Activated effector memory CD4-positive, alpha-beta T cell treated with Interleukin-2 at 50 U/mL for 16 hours (primary cell): ENCODE results near the gene BCAN.

Experiments
- DNase-seq: peaks from one replicate; pipeline ENCODE4 v3.0.0-alpha.2; 2020

BCAN gene

DNA sequence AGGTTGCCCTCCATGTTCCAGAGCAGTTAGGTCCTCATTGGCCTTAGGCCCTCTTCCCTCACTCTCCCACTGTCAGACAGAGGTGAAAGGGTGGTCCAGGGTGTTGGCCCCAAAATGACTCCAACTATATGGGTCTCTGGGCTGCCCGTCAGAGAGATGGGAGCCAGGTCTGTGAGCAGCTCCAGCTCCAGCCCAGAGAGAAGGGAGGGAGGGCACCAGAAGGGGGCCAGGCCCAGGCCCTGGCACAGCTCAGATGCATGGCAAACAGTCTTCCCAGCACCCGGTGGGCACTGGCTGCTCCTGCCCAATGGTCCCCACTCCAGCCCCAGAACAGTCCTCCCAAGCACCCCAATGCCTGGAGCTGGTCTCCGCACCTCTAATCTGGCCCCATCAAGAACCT, 2.2 kb downstream of the BCAN start:
- no peak for DNase-seq

DNA sequence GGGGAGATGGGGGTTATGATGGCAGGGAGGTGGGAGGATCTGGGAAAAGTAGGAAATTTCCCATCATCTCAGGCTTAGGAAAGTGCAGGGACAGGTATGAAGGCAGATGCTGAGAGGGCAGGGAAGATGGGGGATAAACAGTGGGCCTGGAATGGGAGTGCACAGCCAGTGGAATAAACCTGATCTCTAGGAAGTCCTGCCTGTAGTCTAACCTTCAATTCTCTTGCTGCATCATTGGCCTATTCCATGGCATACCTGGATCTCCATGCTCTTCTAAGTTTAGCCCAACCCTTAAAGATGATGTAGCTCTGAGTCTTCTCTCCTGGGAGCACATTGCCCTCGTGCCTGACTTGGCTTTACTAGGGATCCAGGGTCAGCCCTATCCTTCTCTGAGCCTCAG, 2.7 kb downstream of the BCAN start:
- no peak for DNase-seq

DNA sequence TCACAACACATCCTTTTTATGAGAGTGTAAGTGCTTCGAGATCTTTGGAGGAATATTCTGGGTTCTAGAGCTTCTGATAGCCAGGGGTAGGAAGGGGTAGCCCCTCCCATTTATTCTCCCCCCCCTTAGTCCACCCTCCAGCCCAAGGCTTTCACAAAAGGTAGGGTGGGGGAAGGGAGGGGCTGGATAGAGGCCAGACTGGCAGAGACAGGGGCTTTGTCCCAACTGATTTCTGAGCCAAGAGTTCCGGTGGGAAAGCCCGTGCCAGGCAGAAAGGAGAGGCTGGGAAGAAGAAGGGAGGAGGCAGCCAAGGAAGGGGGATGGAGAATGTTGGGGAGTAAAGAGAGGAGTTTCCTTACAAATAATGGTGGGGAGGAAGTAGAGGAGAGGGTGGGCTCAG, 3.1 kb downstream of the BCAN start:
- DNase-seq, result no peak

DNA sequence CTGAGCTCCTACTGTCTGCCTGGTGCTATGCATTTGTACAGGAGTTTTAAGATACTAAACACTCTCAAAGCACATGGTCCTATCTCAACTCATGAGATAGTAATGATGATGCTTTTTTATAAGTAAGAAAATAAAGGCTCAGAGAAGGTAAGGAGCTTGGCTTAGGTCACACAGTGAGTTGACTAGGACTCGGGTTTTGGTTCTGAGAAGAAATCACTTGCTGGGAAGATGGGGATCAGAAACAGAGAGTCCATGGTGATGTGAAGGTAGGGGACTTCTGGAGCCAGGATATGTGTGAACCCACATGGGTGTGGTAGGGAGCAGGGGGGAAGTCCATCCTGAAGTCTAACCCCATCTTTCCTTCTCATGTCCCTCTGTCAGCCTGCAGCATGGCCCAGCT, 3.7 kb downstream of the BCAN start:
- no peak for DNase-seq

DNA sequence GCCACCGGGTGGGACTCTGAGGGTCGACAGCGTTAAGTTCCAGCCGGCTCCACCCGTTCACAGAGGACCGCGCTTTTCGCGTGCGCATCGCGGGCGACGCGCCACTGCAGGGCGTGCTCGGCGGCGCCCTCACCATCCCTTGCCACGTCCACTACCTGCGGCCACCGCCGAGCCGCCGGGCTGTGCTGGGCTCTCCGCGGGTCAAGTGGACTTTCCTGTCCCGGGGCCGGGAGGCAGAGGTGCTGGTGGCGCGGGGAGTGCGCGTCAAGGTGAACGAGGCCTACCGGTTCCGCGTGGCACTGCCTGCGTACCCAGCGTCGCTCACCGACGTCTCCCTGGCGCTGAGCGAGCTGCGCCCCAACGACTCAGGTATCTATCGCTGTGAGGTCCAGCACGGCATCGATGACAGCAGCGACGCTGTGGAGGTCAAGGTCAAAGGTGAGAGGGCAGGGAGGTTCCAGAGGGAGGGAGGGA, 4.9 kb downstream of the BCAN start:
- DNase-seq, result no peak

DNA sequence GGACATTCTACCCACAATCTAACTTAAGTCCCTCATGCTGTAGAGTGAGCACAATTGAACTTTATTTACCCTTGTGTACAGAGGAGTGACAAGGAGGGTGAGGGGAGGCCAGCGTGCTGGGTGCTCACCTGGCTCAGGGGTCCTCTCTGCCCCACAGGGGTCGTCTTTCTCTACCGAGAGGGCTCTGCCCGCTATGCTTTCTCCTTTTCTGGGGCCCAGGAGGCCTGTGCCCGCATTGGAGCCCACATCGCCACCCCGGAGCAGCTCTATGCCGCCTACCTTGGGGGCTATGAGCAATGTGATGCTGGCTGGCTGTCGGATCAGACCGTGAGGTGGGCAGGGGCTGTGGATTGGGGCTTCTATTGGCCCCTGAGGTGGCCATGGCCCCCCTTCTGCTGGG, 5.4 kb downstream of the BCAN start:
- no peak for DNase-seq

DNA sequence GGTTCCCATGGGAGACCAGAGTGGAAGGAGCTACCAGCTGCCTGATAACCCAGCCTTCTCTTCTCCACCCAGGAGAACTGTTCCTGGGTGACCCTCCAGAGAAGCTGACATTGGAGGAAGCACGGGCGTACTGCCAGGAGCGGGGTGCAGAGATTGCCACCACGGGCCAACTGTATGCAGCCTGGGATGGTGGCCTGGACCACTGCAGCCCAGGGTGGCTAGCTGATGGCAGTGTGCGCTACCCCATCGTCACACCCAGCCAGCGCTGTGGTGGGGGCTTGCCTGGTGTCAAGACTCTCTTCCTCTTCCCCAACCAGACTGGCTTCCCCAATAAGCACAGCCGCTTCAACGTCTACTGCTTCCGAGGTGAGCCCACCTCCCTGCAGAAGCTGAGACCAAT, 6.6 kb downstream of the BCAN start:
- DNase-seq, result no peak

DNA sequence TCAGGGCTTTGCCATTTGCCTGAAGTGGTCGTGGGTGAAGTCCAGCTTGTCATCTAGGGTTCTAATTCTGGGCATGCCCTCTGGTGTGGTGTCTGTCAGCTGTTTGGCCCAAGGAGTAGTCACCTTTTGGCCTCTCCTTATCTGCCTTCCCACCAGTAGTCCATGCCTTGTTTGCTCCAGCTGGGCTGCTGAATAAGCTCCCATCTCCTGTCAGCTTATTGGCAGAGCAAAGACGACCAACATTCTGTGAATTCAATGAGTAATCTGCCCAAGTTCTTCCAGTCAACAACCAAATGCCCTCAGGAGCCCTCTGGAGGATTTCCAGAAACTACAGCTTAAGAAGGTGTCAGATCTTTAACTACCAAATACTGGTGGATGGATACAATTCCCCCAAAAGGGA, 7.0 kb downstream of the BCAN start:
- no peak for DNase-seq

DNA sequence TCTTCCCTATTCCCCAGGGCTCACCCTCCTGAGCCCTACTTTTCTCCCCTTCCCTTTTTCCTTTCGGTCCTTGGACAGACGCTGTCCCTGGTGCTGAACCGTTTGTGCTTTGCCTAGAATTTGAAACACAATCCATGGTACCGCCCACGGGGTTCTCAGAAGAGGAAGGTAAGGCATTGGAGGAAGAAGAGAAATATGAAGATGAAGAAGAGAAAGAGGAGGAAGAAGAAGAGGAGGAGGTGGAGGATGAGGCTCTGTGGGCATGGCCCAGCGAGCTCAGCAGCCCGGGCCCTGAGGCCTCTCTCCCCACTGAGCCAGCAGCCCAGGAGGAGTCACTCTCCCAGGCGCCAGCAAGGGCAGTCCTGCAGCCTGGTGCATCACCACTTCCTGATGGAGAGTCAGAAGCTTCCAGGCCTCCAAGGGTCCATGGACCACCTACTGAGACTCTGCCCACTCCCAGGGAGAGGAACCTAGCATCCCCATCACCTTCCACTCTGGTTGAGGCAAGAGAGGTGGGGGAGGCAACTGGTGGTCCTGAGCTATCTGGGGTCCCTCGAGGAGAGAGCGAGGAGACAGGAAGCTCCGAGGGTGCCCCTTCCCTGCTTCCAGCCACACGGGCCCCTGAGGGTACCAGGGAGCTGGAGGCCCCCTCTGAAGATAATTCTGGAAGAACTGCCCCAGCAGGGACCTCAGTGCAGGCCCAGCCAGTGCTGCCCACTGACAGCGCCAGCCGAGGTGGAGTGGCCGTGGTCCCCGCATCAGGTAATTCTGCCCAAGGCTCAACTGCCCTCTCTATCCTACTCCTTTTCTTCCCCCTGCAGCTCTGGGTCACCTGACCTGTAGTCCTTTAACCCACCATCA, 10.4 kb downstream of the BCAN start:
- no peak for DNase-seq

DNA sequence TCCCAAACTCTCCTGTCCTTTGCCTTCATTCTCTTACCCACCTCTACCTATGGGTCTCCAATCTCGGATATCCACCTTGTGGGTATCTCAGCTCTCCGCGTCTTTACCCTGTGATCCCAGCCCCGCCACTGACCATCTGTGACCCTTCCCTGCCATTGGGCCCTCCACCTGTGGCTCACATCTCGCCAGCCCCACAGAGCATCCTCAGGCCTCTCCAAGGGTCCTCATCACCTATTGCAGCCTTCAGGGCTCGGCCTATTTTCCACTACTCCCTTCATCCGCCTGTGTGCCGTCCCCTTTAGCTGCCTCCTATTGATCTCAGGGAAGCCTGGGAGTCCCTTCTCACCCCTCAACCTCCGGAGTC, 11.1 kb downstream of the BCAN start:
- no peak for DNase-seq

DNA sequence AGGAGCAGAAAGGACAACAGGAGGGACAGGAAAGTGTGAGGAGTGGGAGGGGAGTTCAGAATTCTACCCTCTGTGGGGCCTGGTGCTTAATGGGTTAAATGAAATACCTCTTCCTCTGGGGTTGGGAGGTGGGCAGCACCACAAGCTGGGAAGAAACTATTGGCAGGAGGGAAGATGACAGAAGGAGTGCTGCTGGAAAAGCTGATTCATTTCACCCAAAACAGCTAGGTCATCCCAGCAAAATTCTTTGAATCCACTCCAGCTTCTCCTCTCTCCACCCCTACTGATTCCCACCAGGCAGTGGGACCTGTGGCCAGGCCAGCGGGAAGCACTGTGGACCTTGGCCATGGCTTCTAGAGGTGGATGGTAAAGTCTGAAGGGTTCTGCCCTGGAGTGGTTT, 12.8 kb downstream of the BCAN start:
- no peak for DNase-seq

DNA sequence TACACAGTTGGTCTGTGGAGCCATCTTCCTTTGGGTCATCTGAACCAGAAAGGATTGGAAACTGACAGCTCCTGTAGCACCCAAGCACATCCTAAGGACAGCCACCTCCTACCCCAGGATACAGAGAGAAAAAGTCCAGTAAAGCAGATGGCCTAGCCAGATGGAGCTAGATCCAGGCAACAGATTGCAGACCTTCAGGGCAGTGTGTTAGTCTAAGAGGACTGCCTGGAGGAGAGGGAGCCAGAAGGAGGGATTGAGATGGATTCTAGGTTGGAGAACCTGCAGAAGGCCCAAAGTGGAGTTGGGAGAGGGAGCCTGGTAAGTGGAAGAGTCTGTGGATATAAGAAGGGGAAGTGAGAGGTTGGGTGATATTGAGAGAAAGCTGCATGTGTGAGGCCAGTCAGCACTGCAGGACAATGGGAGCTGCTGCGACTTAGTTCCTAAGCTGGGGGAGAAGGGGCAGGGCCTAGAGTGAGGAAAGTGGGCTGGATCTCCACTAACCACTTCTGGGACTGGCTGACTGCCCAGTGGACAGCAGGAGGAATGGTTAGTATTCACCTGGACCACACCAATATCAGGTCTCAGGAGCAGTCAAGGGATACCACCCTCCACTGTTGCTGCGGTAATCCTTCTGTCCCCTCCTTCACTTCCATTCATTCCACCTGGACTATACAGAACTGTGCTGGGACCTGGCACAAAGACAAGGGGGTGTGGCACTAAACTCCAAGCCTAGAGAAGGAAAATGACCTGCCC, 13.4 kb downstream of the BCAN start:
- no peak for DNase-seq

DNA sequence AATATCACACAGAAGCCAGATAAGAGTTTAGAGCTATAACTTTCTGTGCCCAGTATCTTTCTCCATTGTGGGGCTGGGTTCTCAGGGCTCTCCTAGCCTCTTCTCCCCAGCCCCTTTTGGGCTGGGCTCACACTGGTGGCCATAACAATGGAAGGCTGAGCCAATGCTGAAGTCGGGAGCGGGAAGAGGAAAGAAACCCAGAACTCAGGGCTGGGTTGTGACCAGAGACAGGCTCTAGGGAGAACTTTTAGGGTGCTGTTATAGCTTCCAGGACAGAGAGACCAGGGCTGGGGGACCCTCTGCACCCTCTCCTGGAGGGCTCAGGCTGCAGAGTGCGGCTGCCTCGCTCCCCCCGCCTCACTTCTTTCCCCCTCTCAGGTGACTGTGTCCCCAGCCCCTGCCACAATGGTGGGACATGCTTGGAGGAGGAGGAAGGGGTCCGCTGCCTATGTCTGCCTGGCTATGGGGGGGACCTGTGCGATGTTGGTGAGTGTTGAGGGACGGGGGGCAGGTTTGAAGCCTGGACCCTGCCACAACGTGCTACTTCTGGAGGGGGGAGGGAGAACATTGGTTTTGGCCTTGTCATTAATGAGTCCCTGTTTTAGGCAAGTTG, 14.1 kb downstream of the BCAN start:
- no peak for DNase-seq

DNA sequence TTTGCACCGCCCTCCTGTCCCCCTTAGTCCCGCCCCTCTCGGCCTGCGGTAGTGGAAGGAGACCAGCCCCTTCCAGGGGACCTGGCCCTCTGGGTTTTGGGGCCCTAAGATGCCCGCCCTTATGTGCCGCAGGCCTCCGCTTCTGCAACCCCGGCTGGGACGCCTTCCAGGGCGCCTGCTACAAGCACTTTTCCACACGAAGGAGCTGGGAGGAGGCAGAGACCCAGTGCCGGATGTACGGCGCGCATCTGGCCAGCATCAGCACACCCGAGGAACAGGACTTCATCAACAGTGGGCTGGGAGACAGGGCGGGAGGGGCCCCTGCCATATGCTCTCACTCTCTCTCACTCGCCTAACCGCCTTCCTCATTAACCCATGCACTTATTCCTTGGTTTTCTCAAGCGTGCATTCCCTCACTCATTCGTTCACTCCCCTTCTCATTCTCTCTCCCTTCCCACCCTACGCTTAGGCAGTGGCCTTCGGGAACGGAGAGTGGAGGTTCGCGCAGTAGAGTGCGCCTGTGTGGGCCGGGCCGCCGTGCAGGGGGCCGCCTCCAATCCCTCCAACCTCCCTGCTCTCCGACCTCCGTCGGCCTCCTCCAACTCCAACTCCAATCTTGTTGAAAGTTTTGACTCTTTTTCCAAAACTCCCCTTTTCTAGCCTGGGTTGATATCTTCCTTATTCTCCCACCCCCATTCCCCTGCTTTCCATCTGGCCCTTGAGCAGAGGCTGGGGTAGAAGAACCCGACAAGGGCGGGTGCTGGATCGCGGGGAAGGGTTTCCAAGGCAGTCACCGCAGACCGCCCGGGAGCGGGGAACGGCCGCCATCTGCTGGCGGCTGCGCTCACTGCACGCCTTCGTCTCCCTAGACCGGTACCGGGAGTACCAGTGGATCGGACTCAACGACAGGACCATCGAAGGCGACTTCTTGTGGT, 15.2 kb downstream of the BCAN start:
- DNase-seq, result peak; percentile 62

DNA sequence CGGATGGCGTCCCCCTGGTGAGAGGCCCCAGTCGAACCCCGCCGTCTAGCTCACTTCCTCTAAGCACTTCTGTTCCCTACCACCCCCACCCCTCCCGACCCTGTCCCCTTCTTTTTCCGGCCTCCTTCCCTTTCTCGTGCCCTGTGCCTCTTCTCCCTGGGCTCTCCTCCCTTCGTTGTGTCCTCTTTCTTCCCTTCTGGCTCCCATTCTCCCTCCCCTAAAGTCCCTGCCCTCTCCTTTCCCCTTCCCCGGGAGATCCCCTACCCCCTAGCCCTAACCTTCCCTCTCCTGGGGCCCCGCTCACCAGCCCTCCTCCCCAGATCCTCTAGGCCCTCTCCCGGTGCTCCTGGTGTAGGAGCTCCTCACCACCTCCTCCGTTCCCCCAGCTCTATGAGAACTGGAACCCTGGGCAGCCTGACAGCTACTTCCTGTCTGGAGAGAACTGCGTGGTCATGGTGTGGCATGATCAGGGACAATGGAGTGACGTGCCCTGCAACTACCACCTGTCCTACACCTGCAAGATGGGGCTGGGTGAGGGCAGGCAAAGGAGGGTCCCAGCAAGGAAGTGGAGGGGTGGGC, 15.9 kb downstream of the BCAN start:
- no peak for DNase-seq

DNA sequence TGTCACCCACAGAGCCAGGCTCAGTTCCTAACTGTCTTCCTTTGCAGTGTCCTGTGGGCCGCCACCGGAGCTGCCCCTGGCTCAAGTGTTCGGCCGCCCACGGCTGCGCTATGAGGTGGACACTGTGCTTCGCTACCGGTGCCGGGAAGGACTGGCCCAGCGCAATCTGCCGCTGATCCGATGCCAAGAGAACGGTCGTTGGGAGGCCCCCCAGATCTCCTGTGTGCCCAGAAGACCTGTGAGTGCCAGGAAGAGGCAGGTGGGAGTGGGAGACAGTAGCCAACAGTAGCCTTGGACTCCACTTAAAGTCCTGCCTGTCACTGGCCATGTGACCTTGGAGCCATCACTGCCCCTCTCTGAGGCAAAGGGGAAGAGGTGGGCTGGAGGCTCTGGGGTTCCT, 16.6 kb downstream of the BCAN start:
- DNase-seq, result no peak

DNA sequence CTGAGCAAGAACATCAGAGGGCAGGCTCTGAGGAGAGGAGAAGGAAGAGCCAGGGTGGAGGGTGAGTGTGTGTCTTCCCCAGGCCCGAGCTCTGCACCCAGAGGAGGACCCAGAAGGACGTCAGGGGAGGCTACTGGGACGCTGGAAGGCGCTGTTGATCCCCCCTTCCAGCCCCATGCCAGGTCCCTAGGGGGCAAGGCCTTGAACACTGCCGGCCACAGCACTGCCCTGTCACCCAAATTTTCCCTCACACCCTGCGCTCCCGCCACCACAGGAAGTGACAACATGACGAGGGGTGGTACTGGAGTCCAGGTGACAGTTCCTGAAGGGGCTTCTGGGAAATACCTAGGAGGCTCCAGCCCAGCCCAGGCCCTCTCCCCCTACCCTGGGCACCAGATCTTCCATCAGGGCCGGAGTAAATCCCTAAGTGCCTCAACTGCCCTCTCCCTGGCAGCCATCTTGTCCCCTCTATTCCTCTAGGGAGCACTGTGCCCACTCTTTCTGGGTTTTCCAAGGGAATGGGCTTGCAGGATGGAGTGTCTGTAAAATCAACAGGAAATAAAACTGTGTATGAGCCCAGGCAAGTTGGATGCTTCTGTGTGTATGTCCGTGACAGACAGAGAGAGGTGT, 17.1 kb downstream of the BCAN start:
- no peak for DNase-seq

DNA sequence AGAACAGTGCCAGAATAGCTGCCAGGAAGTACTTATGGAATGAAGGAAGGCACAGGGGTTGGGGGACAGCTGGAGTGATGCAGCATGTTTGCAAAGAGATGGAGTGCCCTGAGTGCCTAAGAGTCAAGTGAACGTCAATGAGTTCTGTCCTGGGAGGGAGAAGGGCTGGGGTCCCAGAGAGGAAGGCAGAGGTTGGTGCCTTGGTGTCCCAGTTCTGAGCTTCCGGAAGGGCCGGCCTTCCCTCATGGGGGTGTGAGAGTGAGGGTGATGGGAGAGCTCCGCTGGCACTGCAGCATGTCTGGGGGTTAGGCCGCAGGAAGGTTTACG, 17.7 kb downstream of the BCAN start:
- DNase-seq, result no peak

DNA sequence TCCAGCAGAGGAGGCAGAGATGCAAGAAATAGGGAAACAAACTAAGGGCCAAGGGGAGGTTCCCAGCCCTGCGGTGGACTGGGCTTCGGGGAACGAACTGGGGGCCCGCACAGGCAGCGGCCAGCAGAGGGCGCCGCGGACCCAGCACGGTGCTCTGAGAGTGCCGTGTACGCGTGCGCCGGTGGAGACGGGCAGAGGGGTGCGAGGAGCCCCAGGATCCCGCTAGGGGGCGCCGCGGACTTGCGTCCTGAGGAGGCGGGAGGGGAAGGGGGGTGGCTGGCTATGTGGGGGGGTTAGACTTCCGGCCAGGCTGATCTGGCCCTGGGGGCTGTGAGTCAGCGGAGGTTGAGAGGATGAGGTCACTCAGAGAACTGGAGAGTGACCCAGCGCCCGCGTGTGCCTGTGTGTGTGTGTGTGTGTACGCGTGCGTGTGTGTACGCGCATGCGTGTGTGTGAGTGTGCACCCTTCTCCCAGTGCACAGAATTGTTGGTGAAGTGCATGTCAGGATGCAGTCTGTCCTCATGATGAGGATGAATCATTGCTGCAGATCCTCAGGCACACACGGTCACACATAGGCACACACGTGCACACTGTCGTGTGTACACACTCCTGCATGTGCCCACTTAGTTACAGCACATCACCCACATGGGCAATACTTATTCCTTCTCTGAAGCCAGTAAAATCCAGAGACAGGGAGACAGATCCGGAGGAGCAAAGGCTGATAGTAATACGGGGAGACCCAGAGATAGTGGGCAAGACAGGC, 18.3 kb downstream of the BCAN start:
- DNase-seq, result peak; percentile 76

DNA sequence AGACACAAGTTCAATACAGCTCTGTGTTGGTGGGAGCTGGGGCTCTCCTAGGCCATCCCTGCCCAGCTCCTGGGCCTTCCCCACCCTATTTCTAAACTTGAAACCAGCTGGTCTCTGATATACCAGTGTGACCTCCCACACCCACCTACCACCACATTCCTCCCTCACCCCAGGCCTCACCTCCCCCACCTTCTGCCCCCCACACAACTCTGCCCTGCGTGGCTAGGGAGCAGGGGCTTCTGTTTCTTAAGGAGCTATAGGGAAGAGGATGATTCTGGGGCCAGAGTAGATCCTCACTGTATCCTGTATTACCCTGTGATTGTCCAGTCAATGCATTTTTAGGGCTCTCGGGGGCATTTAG, 18.8 kb downstream of the BCAN start:
- DNase-seq, result no peak

DNA sequence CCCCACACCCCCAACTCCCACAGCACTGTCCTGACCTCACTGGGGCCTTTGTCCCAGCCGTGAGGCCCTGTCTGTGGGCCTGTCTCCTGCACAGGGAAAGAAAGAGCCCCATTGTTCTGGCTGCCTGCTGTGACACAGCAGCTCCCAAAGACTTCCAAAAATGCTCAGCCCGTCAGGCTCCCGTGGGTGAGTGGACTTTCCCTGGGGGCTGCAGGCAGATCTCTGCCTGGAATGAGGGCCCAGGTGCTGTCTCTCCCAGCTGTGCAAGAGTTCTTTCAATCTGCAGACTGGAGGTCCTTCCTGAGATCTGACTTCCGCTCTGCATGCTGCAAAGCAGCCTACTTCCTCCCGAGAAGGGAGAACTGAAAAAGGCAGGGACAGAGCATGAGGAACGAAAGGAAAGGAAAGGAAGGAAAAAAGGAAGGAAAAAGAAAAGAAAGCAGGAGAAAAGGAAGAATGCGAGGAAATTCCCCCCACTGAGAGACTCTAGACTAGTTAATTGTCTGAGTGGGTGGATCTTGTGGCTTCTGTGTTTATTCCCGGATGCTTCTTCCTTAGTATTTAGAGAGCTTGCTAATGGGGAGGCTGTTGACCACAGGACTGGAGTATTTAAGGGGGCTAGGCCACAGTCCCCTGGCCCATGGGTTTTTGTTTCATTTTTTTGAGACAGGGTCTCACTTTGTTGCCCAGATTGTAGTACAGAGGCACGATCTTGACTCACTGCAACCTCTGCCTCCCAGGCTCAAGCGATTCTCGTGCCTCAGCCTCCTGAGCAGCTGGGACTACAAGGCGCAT, 20.3 kb downstream of the BCAN start:
- DNase-seq, result no peak
